ENCODE data around the gene CLEC16A. TPM values are rescaled to one million over a fixed set of nuclear protein-coding genes. Genes with fewer than 3 reads are reported as not detected.

The CLEC16A gene
- total RNA-seq, 4 donors from 2014 or later = 24.5 to 33.0 (median 29.3) TPM

DNA sequence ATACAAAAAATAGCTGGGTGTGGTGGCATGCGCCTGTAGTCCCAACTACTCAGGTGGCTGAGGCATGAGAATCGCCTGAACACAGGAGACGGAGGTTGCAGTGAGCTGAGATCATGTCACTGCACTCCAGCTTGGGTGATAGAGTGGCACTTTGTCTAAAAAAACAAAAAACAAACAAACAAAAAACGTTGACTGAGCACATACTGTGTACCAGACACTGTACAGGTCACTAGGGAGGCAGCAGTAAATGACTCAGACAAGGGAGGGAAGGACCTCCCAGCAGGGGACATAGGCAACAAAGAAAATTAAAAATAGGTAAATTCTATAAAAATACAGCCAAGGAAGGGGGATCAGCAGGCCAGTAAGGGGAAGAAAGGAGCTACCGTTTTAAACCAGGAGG is 247.3 kb downstream of the CLEC16A start:
- Histone ChIP-seq H3K4me3 (no peak overlapping the region), H3K27me3 (no peaks in the 10 kb centered on the region), H3K4me1 (no peaks in the 10 kb centered on the region), H3K36me3 (no peaks in the 10 kb centered on the region), H3K27ac (no peak overlapping the region), H3K9me3 (no peaks in the 10 kb centered on the region)
- ATAC-seq (no peak), DNase-seq (no peak)
- in situ Hi-C loops (cut with MboI; ENCODE audit: low sequenced_read_pairs in 4 of 4) (no loop called here), intact Hi-C loops (cut with DNase I; ENCODE audit: low total_unique reads) (no loop called here)
- TF ChIP-seq, protein P1, sequence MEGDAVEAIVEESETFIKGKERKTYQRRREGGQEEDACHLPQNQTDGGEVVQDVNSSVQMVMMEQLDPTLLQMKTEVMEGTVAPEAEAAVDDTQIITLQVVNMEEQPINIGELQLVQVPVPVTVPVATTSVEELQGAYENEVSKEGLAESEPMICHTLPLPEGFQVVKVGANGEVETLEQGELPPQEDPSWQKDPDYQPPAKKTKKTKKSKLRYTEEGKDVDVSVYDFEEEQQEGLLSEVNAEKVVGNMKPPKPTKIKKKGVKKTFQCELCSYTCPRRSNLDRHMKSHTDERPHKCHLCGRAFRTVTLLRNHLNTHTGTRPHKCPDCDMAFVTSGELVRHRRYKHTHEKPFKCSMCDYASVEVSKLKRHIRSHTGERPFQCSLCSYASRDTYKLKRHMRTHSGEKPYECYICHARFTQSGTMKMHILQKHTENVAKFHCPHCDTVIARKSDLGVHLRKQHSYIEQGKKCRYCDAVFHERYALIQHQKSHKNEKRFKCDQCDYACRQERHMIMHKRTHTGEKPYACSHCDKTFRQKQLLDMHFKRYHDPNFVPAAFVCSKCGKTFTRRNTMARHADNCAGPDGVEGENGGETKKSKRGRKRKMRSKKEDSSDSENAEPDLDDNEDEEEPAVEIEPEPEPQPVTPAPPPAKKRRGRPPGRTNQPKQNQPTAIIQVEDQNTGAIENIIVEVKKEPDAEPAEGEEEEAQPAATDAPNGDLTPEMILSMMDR (IDR thresholded peaks at IDR 0.05 in 4 of 5, conservative IDR thresholded peaks at IDR 0.05 in 1 of 5) = no peak
- no peak for TF ChIP-seq POLR2A (IDR thresholded peaks at IDR 0.05)

DNA sequence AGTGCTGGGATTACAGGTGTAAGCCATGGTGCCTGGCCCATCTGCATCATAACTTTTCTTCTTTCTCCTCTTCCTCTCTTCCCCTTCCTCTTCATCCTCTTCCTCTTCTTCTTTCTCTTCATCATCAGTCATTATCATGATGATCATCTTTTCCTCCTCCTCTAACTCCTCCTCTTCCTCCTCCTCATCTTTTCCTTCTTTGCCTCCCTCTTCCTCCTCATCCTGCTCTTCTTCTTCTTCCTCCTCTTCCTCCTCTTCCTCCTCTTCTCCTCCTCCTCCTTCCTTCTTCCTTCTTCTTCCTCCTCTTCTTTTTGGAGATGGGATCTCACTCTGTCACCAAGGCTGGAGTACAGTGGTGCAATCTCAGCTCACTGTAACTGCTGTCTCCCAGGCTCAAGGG is 249.1 kb downstream of the CLEC16A start:
- intact Hi-C loops (cut with DNase I; ENCODE audit: low total_unique reads) (no loop called here), in situ Hi-C loops (cut with MboI; ENCODE audit: low sequenced_read_pairs in 4 of 4) (no loop called here)
- H3K4me1 ChIP-seq = no peaks in the 10 kb centered on the region
- H3K27ac ChIP-seq = no peak overlapping the region
- no peak overlapping the region for H3K4me3 ChIP-seq
- no peak for ATAC-seq
- H3K36me3 ChIP-seq = no peaks in the 10 kb centered on the region
- H3K27me3 ChIP-seq = no peaks in the 10 kb centered on the region
- H3K9me3 ChIP-seq = no peaks in the 10 kb centered on the region
- DNase-seq = no peak
- TF ChIP-seq POLR2A (IDR thresholded peaks at IDR 0.05) = no peak

DNA sequence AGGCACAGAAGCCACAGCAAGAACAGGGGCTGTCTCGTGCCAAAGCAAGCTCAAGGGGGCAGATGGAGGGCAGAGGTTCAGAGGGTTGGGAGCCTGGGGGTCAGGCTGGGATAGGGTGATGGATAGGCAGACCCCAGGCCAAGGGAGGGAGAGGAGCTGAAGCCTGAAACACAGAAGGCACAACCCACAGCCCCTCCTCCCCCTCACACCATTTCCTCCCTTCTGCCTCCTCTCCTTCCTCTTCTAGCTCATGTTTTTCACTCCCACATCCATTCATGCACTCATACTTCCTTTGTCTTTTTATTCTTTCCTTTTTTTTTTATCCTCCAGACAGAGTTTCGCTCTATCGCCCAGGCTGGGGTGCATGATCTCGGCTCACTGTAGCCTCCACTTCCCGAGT is 250.5 kb downstream of the CLEC16A start:
- no peak overlapping the region for H3K27ac ChIP-seq
- intact Hi-C loops (cut with DNase I; ENCODE audit: low total_unique reads) = no loop called here
- no peak for DNase-seq
- H3K36me3 ChIP-seq = no peaks in the 10 kb centered on the region
- no peaks in the 10 kb centered on the region for H3K4me1 ChIP-seq
- TF ChIP-seq, protein P1 (IDR thresholded peaks at IDR 0.05 in 4 of 5, conservative IDR thresholded peaks at IDR 0.05 in 1 of 5) = no peak
- TF ChIP-seq POLR2A (IDR thresholded peaks at IDR 0.05) = no peak
- H3K4me3 ChIP-seq = no peak overlapping the region
- no peak for ATAC-seq
- H3K27me3 ChIP-seq = no peaks in the 10 kb centered on the region
- H3K9me3 ChIP-seq = no peaks in the 10 kb centered on the region
- in situ Hi-C loops (cut with MboI; ENCODE audit: low sequenced_read_pairs in 4 of 4) = no loop called here

DNA sequence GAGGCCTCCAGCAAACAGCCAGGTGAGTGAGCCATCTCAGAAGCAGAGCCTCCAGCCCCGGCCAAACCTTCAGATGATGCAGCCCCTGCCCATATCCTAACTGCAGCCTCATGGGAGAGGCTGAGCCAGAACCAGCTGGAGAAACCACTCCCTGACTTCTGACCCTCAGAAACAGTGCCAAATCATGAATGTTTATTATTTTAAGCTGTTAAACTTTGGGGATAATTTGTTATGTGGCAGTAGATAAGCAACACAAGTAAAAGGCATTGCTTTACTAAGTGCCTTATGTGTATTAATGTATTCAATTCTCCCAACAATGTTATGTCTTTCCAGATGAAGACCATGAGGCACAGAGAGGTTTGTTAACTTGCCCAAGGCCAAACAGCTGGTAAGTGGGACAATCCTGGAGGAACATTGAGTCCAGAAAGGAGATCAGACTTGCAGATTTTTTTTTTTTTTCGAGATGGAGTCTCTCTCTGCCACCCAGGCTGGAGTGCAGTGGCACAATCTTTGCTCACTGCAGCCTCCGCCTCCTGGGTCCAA is 252.0 kb downstream of the CLEC16A start:
- intact Hi-C loops (cut with DNase I; ENCODE audit: low total_unique reads) = no loop called here
- Histone ChIP-seq H3K36me3 (no peaks in the 10 kb centered on the region), H3K27me3 (no peaks in the 10 kb centered on the region), H3K4me1 (no peaks in the 10 kb centered on the region), H3K4me3 (no peak overlapping the region), H3K27ac (no peak overlapping the region), H3K9me3 (no peaks in the 10 kb centered on the region)
- TF ChIP-seq POLR2A (IDR thresholded peaks at IDR 0.05) = no peak
- TF ChIP-seq, protein P1 (IDR thresholded peaks at IDR 0.05 in 4 of 5, conservative IDR thresholded peaks at IDR 0.05 in 1 of 5) = no peak
- in situ Hi-C loops (cut with MboI; ENCODE audit: low sequenced_read_pairs in 4 of 4) = no loop called here
- ATAC-seq (no peak), DNase-seq (no peak)

DNA sequence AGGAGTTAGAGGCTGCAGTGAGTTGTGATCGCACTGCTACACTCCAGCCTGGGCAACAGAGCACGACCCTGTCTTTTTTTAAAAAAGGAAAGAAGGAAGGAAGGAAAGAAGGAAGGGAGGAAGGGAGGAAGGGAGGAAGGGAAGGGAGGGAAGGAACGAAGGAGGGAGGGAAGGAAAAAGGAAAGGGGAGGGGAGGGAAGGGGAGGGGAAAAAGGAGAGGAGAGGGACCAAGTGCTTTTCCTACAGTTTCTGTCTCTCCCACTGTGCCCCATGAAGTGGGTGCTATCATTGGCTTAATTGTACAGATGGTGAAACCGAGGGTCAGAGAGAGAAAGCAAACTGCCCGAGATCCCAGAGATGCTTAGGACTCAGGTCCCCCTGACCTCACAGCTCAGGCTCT is 254.0 kb downstream of the CLEC16A start:
- ATAC-seq = no peak
- intact Hi-C loops (cut with DNase I; ENCODE audit: low total_unique reads) = no loop called here
- in situ Hi-C loops (cut with MboI; ENCODE audit: low sequenced_read_pairs in 4 of 4) = no loop called here
- Histone ChIP-seq H3K27ac (no peak overlapping the region), H3K4me3 (no peak overlapping the region), H3K4me1 (no peaks in the 10 kb centered on the region), H3K9me3 (no peaks in the 10 kb centered on the region), H3K36me3 (no peaks in the 10 kb centered on the region), H3K27me3 (no peaks in the 10 kb centered on the region)
- TF ChIP-seq POLR2A (IDR thresholded peaks at IDR 0.05) = no peak
- TF ChIP-seq, protein P1 (IDR thresholded peaks at IDR 0.05 in 4 of 5, conservative IDR thresholded peaks at IDR 0.05 in 1 of 5) = no peak
- DNase-seq = no peak
